Activated T-helper 9 cell treated with anti-CD3 and anti-CD28 coated beads, Interleukin-2, amount 50 U/mL, for 16 hours (primary cell): ENCODE data around the gene SPHKAP.
"Not testable (repeated sequence)": the region's sequence is repeated elsewhere in the genome, so short reads cannot be mapped to it uniquely, and the experiment has no call there.

ENCODE experiments used
- DNase-seq: peaks from one replicate; pipeline ENCODE4 v3.0.0-alpha.2; 2020; ENCODE audit warnings: low read depth

Gene SPHKAP

DNA sequence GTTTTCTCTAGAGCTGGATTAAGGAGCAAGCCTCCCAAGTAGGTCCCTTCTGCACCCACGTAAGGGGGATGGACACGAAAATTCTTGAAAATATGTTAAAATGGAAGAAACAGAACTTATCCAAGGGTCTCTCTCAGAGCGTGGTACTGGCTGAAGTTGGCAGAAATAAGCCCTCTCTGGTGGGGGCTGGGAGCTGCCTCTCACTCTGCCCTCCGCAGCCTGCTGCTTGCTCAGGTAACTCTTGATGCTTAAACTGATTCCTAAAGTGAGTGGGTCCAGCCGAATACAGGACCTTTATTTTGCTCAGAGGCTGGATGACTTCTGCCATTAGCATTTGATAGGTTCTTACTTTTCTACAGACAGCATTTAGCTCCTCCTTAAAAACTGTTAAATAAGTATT is 78.1 kb downstream of the SPHKAP start:
- DNase-seq, result no peak

DNA sequence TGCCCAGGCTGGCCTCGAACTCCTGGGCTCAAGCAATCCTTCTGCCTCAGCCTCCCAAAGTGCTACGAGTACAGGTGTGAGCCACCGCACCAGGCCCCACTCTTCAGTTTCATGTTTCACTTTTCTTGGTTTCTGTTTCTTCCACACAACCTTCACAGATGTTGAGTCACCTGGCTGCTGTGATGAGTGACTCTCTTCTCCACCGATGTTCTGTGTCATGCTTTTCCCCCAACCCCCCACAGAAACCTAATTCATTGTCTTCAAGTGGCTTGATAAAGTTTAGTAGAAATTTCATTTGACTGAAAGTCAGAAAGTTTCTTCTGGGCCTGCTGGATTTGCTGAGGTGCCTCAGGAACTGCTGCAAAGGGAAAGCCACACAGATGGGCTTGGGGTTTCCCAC is 78.5 kb downstream of the SPHKAP start:
- DNase-seq, result no peak

DNA sequence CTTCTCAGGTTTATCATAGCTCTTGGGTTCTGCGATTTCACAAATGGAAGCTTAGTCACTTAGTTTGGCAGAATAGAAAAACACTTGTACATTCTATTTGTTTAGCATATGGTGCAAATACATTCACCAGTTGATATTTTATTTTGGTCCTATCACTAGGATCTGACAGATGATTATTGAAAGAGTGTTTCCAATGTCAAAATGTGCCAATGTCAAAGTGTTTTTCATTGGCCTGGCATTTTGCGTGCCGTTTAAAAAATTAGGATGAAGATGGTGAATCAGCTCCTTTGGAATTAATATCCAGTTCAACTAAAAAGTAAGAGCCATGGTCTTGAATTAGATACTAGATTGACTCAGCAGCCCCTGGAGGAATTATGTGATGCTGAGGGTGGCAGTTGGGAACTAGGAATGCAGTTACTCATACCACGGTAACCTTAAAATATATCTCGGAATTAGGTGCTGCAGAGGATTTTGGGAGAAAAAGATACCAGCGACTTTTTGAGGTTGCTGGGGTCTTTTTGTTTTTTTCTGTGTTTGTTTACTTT is 87.0 kb downstream of the SPHKAP start:
- no peak for DNase-seq

DNA sequence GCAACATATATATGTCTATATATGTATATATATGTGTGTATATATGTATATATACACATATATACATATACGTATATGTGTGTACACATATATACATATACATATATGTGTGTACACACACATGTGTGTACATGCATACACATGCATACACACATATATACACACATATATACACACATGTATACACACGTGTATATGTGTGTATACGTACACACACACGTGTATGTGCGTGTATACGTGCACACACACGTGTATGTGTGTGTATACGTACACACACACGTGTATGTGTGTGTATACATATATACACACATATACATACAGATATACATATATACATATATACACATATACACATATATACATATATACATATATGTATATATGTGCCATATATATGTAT is 89.4 kb downstream of the SPHKAP start:
- DNase-seq, result no peak

DNA sequence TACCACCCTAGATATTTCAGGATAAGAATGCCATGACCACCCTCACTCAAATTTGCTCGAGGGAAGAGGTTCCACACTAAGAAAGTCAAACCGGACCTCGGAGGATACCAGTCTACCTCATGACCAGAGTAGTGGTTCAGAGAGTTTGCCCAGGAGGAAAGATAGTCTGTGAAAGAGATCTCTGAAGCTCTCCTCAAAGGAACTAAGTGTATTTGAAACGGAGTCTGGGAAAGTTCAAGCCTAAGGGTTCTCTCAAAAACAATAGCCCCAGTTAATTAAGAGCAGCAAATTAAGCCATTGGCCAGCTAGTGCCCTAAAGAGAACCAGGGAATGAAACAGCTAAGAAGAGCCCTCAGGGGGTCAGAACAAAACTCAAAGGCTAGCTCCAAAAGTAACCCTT is 94.9 kb downstream of the SPHKAP start:
- no peak for DNase-seq

DNA sequence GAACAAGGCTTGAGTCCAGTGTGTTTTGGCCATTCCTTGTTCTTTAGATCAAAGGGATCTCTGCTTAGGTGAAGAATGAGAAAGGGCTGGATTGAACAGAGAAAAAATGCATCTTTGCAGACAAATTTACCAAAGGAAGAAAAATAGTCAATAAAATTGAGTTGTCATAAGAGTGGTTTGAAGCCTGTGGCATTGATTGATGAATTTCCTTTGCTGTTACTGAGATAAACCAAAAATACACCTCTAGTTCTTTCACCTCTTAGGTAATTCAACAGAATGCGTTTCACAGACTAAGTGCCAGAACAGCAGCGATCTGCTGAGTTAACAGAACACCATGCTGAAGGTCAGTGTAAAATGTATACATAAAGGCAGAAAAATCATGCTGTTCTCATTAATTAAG is 96.8 kb downstream of the SPHKAP start:
- DNase-seq, result no peak

DNA sequence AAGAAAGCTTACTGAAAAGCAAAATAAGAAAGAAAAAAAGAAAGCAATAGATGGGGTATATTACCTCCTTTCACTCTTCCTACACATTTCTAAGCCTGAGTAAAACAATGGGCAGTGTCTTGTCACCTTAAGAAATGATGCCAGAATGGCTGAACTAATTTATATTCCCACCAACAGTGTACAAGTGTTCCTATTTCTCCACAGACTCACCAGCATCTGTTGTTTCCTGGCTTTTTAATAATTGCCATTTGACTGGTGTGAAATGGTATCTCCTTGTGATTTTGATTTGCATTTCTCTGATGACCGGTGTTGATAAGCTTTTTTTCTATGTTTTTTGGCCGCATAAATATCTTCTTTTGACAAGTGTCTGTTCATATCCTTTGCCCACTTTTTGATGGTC is 98.4 kb downstream of the SPHKAP start:
- no peak for DNase-seq

DNA sequence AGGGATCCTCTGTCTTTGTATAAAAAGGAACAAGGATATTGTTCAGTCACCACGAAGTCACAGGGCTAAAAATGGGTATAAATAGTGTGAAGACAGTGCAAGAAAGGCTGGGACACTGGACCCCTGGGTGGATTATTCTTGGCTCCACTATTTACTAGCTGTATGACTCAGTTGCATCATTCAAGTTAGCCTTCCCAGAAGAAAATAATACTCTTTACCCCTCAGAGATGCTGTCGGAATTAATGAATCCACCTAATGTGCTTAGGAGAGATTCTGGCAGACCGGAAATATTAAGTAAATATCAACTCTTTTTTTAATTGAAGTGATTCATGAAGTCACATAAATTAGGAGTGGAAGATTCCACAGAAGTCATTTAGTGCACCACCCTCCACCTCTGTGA is 98.9 kb downstream of the SPHKAP start:
- DNase-seq, result no peak

DNA sequence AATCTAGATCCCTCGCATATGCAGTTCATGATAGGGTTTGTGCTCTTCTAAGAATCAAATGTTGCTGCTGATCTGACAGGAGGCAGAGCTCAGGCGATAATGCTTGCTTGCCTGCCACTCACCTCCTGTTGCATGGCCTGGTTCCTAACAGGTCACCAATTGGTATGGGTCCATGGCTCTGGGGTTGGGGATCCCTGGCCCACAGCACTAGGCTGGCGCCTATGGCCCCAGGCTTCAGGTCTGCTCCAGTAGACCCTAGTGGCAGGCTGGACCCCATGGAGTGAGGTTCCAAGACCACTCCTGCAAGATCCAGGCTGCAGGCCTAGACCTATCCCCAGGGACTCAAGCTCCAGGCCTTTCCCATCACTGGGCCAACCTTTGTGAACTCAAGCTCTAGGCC is 102.3 kb downstream of the SPHKAP start:
- no peak for DNase-seq

DNA sequence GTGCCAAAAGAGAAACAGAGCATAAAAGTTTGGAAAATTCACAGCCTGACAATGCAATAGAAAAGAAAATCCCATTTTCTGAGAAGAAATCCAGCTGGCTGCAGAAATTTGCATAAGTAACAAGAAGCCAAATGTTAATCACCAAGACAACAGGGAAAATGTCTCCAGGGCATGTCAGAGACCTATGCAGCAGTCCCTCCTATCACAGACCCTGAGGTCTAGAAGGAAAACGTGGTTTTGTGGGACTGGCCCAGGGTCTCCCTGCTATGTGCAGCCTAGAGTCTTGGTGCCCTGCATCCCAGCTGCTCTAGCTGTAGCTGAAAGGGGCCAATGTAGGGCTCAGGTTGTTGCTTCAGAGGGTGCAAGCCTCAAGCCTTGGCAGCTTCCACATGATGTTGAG is 104.8 kb downstream of the SPHKAP start:
- DNase-seq, result not testable (repeated sequence)

DNA sequence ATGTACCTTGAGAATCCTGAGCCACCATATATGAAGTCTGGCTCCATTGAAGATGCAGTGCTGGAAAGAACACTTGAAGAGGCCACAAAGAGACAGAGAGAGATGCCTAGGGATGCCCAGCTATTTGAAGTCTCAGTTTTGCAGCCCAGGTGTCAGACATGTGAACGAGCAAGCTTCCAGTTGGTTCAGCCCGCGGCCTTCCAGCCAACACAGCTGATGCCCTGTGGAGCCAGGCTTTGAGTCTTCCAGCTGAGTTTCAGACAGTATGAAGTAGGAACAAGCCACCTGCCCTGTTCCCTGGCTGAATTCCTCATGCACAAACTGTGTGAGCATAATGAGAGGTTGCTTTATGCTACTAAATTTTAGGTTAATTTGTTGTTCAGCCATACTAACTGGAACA is 108.8 kb downstream of the SPHKAP start:
- no peak for DNase-seq

DNA sequence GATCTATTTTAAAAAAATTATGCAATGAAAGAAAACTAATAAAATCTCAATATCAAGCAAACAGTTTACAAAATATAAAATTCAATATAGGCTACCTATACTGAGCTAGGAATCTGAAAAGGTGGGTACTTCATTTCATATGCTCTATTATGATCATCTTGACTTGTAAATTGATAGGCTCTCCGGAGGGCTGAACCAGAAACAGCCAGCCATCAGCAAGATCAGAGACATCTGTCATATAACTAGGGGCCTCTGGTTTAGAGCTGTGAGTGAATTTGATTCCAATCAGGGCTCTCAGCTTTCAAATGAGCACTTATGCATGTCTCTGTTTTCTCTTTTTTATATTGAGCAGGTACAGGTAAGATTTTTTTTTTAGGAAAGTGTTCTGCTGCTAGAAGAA is 114.2 kb downstream of the SPHKAP start:
- DNase-seq, result no peak

DNA sequence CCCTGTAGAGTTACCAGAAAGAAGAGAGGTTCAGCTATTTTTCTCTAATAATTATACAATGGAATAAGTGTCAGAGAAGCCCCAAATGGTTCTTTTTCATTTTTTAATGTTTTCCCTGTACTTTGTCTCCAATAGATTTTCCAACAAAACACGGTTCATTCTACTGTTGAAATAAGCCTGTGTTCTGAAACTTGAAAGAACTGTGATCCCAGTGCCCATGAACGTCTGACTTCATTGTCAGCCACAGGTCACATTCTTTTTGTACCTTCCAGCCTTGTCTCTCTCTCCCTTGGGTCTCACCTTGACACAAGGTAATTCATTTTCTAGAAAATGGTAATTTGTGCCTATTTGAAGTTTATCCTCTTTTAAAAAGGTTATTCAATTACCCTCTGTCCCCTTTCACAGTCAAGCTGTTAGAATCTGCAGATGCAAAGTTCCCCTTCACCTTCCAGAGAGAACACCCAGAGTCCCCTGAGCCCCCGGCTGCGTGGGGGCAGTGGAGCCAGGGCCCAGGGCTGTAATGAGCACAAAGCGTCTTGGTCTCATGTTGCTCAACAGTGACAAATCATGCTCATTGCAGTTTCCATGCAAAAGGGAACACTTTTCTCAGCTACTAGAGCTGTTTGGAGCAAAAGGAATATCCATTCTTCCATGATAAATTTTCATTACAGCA is 115.2 kb downstream of the SPHKAP start:
- no peak for DNase-seq

DNA sequence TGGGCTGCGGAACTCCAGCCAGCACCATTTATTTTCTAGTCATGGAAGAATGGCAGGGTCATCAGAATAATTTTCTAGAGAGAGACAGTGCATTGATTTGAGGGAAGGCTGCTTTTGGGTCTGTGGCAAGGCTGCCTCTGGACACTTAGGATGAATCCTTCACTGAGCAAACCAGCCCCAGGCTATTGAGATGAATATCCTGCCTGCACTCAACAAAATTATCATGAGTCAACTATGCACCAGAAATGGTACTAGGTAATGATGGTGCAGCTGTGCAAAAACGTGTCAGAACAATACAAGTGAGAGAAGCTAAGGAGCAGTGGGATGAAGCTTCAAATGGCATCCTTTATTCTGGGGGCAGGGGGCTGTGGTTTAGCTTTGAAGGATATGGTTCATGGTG is 115.8 kb downstream of the SPHKAP start:
- no peak for DNase-seq

DNA sequence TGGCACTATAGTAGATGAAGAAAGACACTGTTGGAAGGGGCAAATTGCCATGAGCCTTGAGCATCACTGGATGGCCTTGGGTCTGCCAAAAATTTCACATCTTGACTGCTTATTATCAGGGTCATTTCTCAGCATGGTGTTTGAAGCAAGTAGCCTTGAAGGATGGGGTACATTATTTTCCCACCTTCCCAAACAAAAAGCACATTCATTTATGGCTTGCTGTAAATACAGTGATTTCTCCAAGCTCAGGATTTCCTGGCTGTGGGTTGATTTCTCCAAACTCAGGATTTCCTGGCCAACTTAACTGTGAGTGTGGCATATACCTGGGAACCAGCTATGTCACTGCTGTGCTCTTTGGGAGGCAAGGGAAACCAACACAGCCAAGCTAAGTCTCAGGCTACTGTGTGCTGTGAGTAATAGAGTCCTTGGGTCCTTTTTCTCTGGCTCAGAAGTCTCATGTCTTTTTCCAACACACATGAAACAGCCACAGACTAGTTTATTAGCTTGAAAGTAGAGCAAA is 116.6 kb downstream of the SPHKAP start:
- DNase-seq, result no peak

DNA sequence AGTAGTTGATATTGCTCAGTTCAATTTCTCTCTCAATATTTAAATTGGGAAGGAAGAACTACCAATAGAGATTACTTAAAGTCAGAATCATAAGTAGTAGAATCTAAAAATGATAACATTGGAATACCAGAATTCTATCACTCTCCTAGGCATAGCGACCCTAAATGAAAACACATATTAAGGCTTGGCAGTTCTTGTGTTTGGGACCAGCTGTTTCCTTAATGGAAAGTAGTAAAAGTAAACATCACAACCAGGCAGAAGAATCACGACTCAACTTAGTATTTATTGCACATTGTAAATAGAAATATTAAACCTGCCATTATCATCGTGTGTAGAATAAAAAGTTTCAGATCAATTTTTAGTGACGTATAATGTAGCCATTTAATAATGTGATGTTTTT is 117.5 kb downstream of the SPHKAP start:
- DNase-seq, result no peak

DNA sequence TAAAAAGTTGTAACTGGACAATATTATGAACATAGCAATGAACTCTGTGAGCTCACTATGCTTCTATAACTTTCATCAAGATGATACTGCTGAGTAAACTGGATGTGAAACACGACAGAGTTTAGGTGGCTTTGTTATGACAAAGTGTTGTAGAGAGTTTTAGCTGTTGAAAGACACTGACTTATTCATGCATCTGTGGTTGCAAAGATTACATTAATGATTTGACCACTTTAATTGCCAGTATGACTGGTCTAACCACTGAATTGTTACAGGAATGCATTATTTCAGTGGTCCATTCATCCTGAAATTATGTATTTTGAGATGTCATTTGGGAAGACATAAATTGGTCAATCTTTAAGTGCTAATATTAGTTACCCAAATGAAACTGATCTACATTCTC is 117.9 kb downstream of the SPHKAP start:
- no peak for DNase-seq

DNA sequence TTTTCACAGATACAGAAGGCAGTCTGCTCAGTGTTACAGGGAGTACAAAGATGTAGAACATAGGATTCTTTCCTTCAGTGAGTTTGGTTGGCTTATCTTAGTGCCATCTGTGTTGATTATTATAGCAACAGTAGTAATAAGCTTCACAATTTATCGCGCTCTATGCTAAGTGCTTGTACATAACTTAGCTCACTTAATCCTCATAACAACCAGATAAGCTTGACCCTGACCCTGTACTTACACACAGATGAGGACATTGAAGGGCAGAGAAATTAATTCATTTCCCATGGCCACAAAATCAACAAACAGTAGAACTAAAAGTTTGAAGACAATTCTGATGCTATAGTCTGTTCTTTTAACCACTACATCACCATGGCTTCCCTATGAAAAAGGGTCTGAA is 121.8 kb downstream of the SPHKAP start:
- DNase-seq, result no peak

DNA sequence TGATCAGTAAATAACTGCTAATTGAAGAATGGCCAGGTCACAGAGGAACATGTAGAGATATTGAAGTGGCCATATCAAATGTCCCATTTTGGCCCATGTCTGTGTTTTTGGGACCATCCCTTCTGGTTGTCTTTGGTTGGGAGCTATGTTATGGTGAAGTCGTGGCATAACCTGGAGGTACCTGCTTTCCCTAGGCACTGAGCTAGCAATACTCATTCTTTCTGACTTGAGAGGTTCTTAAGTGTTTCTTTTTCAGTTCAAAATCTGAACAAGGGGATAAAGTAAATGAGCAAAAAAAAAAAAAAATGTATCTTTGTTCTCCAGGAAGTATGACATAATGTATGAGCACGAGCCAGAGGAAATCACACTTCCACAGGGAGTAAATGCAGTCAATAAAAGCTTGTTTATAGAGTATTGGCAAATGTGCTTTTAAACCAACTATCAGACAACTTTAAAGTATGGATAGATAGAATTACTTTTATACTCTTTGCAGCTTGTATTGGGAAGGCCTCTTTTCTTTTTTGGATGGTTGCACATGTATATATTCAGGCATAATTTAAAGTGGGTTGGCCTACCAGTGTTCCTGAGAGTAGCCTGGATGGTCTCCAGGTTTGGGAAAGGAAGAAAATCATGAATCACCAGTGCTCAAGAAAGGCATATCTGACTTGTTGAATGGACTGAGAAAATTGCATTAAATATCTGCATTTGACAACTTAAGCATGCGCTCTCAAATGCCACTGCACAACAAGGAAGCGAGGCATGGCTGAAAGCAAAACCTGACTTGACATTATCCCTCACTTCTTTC is 125.0 kb downstream of the SPHKAP start:
- DNase-seq, result no peak

DNA sequence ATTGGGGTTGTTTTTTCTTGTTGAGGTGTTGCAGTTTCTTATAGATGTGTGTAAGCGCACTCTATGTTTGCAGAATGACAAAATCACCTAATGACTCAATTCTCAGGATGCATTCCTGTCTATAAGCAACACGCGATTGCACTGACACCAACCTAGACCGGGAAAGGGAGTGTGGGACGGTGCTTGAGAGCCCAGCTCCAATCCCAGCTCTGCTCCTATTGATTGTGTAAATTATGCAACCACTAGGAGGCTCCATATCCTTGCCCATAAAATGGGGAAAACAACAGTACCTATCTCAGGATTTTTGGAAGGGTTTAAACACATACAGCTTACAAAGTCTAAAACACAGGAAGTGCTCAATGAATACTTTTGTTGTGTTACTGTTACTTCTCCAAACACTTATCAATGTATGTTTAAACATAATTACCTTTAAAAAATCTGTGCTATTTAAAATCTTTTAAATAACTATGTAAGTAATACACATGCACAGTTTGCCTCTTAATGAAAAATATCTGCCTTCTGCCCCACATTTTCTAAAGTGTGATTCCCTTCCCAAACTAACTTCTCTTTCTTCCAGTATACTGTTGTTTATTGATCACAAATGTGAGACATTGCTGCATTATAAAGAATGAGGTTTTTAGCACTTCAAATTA is 132.5 kb downstream of the SPHKAP start:
- DNase-seq, result no peak

DNA sequence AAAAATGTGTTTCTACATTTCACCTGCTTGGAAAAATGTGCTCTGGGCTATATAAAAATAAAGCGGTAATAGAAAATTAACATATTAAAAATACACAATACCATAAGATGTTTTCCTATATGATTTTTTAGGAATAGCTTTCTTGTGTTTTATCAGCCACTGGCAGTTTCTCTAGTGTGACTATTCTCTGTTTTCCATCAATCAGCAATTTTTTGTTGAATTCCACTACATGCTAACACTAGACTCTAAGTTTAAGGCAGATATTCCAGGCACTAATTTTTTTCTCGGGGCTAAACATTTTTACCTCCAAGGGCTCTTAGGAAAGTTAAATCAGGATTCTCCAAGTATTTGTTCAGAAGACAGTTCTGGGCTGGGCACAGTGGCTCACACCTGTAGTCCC is 140.5 kb downstream of the SPHKAP start:
- no peak for DNase-seq

DNA sequence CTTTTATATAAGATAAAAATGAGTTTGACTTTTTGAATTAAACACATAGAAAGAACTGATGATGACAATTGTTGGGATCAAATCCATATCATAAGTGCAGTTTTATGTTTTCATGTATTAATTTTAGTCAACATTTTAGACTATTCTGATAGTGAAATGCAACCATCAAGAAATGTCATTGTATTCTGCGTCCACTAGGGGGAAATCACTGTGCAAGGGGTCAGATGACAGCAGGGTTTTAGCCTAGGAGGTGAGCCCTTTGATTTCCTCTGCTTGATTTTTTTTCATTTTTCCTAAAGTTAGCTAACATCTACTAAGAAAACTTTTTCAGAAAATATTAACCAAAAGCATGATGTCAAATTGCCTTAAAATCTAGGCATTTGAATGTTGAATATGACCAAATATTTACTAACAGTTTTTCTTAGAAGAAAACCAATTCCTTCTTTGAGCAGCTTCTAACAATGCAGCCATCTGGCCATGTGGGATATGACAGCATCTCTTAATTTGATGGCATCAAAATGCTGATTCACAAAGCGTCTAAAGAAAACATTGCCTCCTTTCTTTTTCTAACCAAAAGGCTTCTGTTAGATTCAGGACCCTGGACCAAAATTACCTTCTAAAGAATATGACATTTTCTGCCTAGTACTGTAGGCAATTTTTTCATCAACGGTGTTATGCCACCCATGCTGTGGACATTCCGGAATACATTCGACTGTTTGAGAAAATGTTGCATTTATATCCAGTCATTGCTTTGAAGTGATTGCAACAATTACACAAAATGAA is 141.5 kb downstream of the SPHKAP start:
- no peak for DNase-seq
